Measurements from ENCODE around the gene PXDN.

The PXDN gene

GRCh38 chr2:1609040-1609439 lies 135.3 kb downstream of the PXDN start:
- TF ChIP-seq CTCF (IDR thresholded peaks at IDR 0.05; ENCODE audit: control insufficient read depth, insufficient read depth, low read depth, low read length, missing control alignments) = no peak
- DNase-seq (ENCODE audit: low read depth) = no peak

GRCh38 chr2:1607971-1608688 lies 136.2 kb downstream of the PXDN start:
- no peak for DNase-seq (ENCODE audit: low read depth)
- TF ChIP-seq CTCF (IDR thresholded peaks at IDR 0.05; ENCODE audit: control insufficient read depth, insufficient read depth, low read depth, low read length, missing control alignments) = no peak
- H3K4me3 ChIP-seq (ENCODE audit: control insufficient read depth, low read depth, low read length) = no peak overlapping the region

More at GRCh38 chr2:1609040-1609439, 135.3 kb downstream of the PXDN start:
- H3K4me3 ChIP-seq (ENCODE audit: control insufficient read depth, low read depth, low read length) = no peak overlapping the region

- TF ChIP-seq CTCF (IDR thresholded peaks at IDR 0.05; ENCODE audit: control insufficient read depth, insufficient read depth, low read depth, low read length, missing control alignments) = no peak
- no peak overlapping the region for H3K4me3 ChIP-seq (ENCODE audit: control insufficient read depth, low read depth, low read length)
- no peak for DNase-seq (ENCODE audit: low read depth)
Measured at GRCh38 chr2:1607236-1607920, 136.9 kb downstream of the PXDN start.

GRCh38 chr2:1606421-1607235 lies 137.7 kb downstream of the PXDN start:
- no peak for DNase-seq (ENCODE audit: low read depth)
- H3K4me3 ChIP-seq (ENCODE audit: control insufficient read depth, low read depth, low read length) = no peak overlapping the region
- TF ChIP-seq CTCF (IDR thresholded peaks at IDR 0.05; ENCODE audit: control insufficient read depth, insufficient read depth, low read depth, low read length, missing control alignments) = no peak

- no peak for TF ChIP-seq CTCF (IDR thresholded peaks at IDR 0.05; ENCODE audit: control insufficient read depth, insufficient read depth, low read depth, low read length, missing control alignments)
- H3K4me3 ChIP-seq (ENCODE audit: control insufficient read depth, low read depth, low read length) = no peak overlapping the region
- DNase-seq (ENCODE audit: low read depth) = no peak
Measured at GRCh38 chr2:1606046-1606400, 138.3 kb downstream of the PXDN start.

GRCh38 chr2:1605102-1606045 lies 138.9 kb downstream of the PXDN start:
- DNase-seq (ENCODE audit: low read depth) = no peak
- peak overlapping the region; percentile 2; the same call in 1 of the 2 replicates for H3K4me3 ChIP-seq (ENCODE audit: control insufficient read depth, low read depth, low read length)

More at GRCh38 chr2:1605102-1606045, 138.9 kb downstream of the PXDN start:
- TF ChIP-seq CTCF (IDR thresholded peaks at IDR 0.05; ENCODE audit: control insufficient read depth, insufficient read depth, low read depth, low read length, missing control alignments) = no peak
